Measurements from ENCODE around the gene FBXO44. TPM values are rescaled to one million over a fixed set of nuclear protein-coding genes. Genes with fewer than 3 reads are reported as not detected.
A peak's percentile ranks its signal among the peaks of the same experiment; 100 is the strongest.

FBXO44 gene
- total RNA-seq, 4 donors from 2014 or later, result 13.3 to 19.8 (median 16.1) TPM

- Histone ChIP-seq H3K4me3 (peak overlapping the region; percentile 25 to 49 (median 35)), H3K27ac (replicated peaks in 1 of 4) (no peak overlapping the region), H3K9me3 (no peaks in the 10 kb centered on the region), H3K4me1 (peaks cover 33 to 51% (median 47%) of the 10 kb centered on the region in 4 donors), H3K36me3 (no peaks in the 10 kb centered on the region), H3K27me3 (peaks cover 0 to 51% (median 9%) of the 10 kb centered on the region in 4 donors)
- intact Hi-C loops (cut with DNase I), result loop anchor here (2.0 to 5.0 kb wide), 2 partner anchors 71 to 387 kb away; partner anchors contain the start of gene MTOR
- DNase-seq (ENCODE audit: extremely low spot score), result no peak
- TF ChIP-seq POLR2AphosphoS5 (IDR thresholded peaks at IDR 0.05) (no peak), CTCF (IDR thresholded peaks at IDR 0.05) (no peak), POLR2A (IDR thresholded peaks at IDR 0.05; ENCODE audit: low read depth) (no peak), EP300 (IDR thresholded peaks at IDR 0.05) (no peak)
- 35% methylated on average over 17 of the region's 21 CpGs for WGBS
Observed at GRCh38 chr1:11649624-11650330, 4.9 kb upstream of the FBXO44 start.

GRCh38 chr1:11650331-11650991, 4.2 kb upstream of the FBXO44 start:
- H3K4me3 ChIP-seq, result peak overlapping the region; percentile 25 to 49 (median 35)
- TF ChIP-seq POLR2AphosphoS5 (IDR thresholded peaks at IDR 0.05), result peak in 1 of 2 donors; percentile 42
- no peak for TF ChIP-seq EP300 (IDR thresholded peaks at IDR 0.05)
- peak; percentile 71 to 80 (median 78) for TF ChIP-seq CTCF (IDR thresholded peaks at IDR 0.05)
- no peak overlapping the region for H3K27ac ChIP-seq (replicated peaks in 1 of 4)
- WGBS, result 26% methylated on average over 6 of the region's 47 CpGs
- no peaks in the 10 kb centered on the region for H3K9me3 ChIP-seq
- no peaks in the 10 kb centered on the region for H3K36me3 ChIP-seq
- H3K4me1 ChIP-seq, result peaks cover 39 to 58% (median 53%) of the 10 kb centered on the region in 4 donors
- peaks cover 0 to 51% (median 9%) of the 10 kb centered on the region in 4 donors for H3K27me3 ChIP-seq
- no peak for DNase-seq (ENCODE audit: extremely low spot score)
- intact Hi-C loops (cut with DNase I), result loop anchor here (2.0 to 5.0 kb wide), 2 partner anchors 70 to 388 kb away; partner anchors contain the start of gene MTOR

GRCh38 chr1:11651017-11651416, 3.7 kb upstream of the FBXO44 start:
- intact Hi-C loops (cut with DNase I), result loop anchor here (2.0 to 5.0 kb wide), 2 partner anchors 70 to 389 kb away; partner anchors contain the start of gene MTOR
- 73% methylated on average over 4 of the region's 4 CpGs for WGBS
- Histone ChIP-seq H3K4me1 (peaks cover 42 to 64% (median 59%) of the 10 kb centered on the region in 4 donors), H3K27ac (replicated peaks in 1 of 4) (no peak overlapping the region), H3K27me3 (peaks cover 0 to 48% (median 9%) of the 10 kb centered on the region in 4 donors), H3K9me3 (no peaks in the 10 kb centered on the region), H3K36me3 (no peaks in the 10 kb centered on the region), H3K4me3 (peak overlapping the region in 1 of 4 donors; percentile 25)
- TF ChIP-seq CTCF (IDR thresholded peaks at IDR 0.05) (no peak), EP300 (IDR thresholded peaks at IDR 0.05) (no peak), POLR2A (IDR thresholded peaks at IDR 0.05; ENCODE audit: low read depth) (no peak), POLR2AphosphoS5 (IDR thresholded peaks at IDR 0.05) (no peak)
- no peak for DNase-seq (ENCODE audit: extremely low spot score)

GRCh38 chr1:11652203-11652780, 2.4 kb upstream of the FBXO44 start:
- H3K4me1 ChIP-seq, result peaks cover 42 to 63% (median 60%) of the 10 kb centered on the region in 4 donors

More at GRCh38 chr1:11652203-11652780, 2.4 kb upstream of the FBXO44 start:
- Histone ChIP-seq H3K27ac (replicated peaks in 1 of 4) (no peak overlapping the region), H3K4me3 (no peak overlapping the region), H3K36me3 (peaks cover 0 to 8% (median 0%) of the 10 kb centered on the region in 4 donors), H3K9me3 (no peaks in the 10 kb centered on the region), H3K27me3 (peaks cover 0 to 39% (median 9%) of the 10 kb centered on the region in 4 donors)
- TF ChIP-seq POLR2AphosphoS5 (IDR thresholded peaks at IDR 0.05) (no peak), EP300 (IDR thresholded peaks at IDR 0.05) (no peak), POLR2A (IDR thresholded peaks at IDR 0.05; ENCODE audit: low read depth) (no peak), CTCF (IDR thresholded peaks at IDR 0.05) (no peak)
- 86% methylated on average over 9 of the region's 11 CpGs for WGBS
- no peak for DNase-seq (ENCODE audit: extremely low spot score)
- intact Hi-C loops (cut with DNase I), result loop anchor here (5.0 kb wide), 1 partner anchor 390 kb away; the partner anchor contains the start of gene MTOR
